HEK293T (cell line): ENCODE measurements around the gene TMPRSS7.

ENCODE experiments used
- CTCF ChIA-PET: fragments of 350-600 bp; formaldehyde crosslinking; extraction: SDS; loops from one replicate; lab custom pipeline; 2021; ENCODE audit warnings: antibody characterized with exemption, inconsistent platforms; lab: Yijun Ruan, JAX
- POLR2A ChIA-PET: fragments of 350-600 bp; formaldehyde crosslinking; extraction: SDS; loops from one replicate; lab custom pipeline; 2020; ENCODE audit warnings: antibody characterized with exemption, inconsistent platforms; lab: Yijun Ruan, JAX
- DNase-seq: peaks from one replicate; pipeline ENCODE4 v3.0.0; 2012; ENCODE audit warnings: mixed read lengths; ENCODE audit errors: extremely low spot score
- ARNT ChIP-seq: fragments of 450-650 bp; IDR thresholded peaks from 2 replicates; pipeline ENCODE4 v1.6.1; 2017; ENCODE audit warnings: mild to moderate bottlenecking
- BHLHE40 ChIP-seq: fragments of 450-650 bp; IDR thresholded peaks from 2 replicates; pipeline ENCODE4 v1.6.1; 2016; ENCODE audit warnings: mild to moderate bottlenecking, moderate library complexity, borderline replicate concordance
- CTBP1 ChIP-seq: fragments of 450-650 bp; IDR thresholded peaks from 2 replicates; pipeline ENCODE4 v1.6.1; 2016; ENCODE audit warnings: borderline replicate concordance
- ELF4 ChIP-seq: fragments of 450-650 bp; IDR thresholded peaks from 2 replicates; pipeline ENCODE4 v1.6.1; 2017; ENCODE audit warnings: antibody characterized with exemption
- FOXA1 ChIP-seq: fragments of 450-650 bp; IDR thresholded peaks from 2 replicates; pipeline ENCODE4 v1.6.1; 2016; ENCODE audit warnings: mild to moderate bottlenecking
- FOXK2 ChIP-seq: fragments of 450-650 bp; IDR thresholded peaks from 2 replicates; pipeline ENCODE4 v1.6.1; 2016; ENCODE audit warnings: mild to moderate bottlenecking
- FOXM1 ChIP-seq: fragments of 450-650 bp; IDR thresholded peaks from 2 replicates; pipeline ENCODE4 v1.6.1; 2017; ENCODE audit warnings: mild to moderate bottlenecking, borderline replicate concordance
- HDGF ChIP-seq: fragments of 450-650 bp; IDR thresholded peaks from 2 replicates; pipeline ENCODE4 v1.6.1; 2017; ENCODE audit warnings: antibody characterized with exemption, borderline replicate concordance
- L3MBTL2 ChIP-seq: fragments of 450-650 bp; conservative IDR thresholded peaks from 2 replicates; pipeline ENCODE4 v1.6.1; 2016; ENCODE audit warnings: mild to moderate bottlenecking
- LEF1 ChIP-seq: fragments of 450-650 bp; IDR thresholded peaks from 2 replicates; pipeline ENCODE4 v1.6.1; 2017; ENCODE audit warnings: mild to moderate bottlenecking, borderline replicate concordance
- NFRKB ChIP-seq: fragments of 450-650 bp; IDR thresholded peaks from 2 replicates; pipeline ENCODE4 v1.6.1; 2016; ENCODE audit warnings: mild to moderate bottlenecking, moderate library complexity
- PKNOX1 ChIP-seq: fragments of 450-650 bp; IDR thresholded peaks from 2 replicates; pipeline ENCODE4 v1.6.1; 2016
- SP1 ChIP-seq: fragments of 450-650 bp; IDR thresholded peaks from 2 replicates; pipeline ENCODE4 v1.6.1; 2017
- SUZ12 ChIP-seq: fragments of 450-650 bp; IDR thresholded peaks from 2 replicates; pipeline ENCODE4 v1.6.1; 2016; ENCODE audit warnings: mild to moderate bottlenecking
- TARDBP ChIP-seq: fragments of 450-650 bp; IDR thresholded peaks from 2 replicates; pipeline ENCODE4 v1.6.1; 2016
- ZNF384 ChIP-seq: fragments of 450-650 bp; IDR thresholded peaks from 2 replicates; pipeline ENCODE4 v1.6.1; 2016

The TMPRSS7 gene

GRCh38 chr3:112010636-112011035 lies 23.9 kb upstream of the TMPRSS7 start:
- POLR2A ChIA-PET = interaction anchor here (1.3 kb wide), 1 partner anchor 32 kb away, joined by 5 read pairs; the partner anchor contains the start of gene ABHD10

GRCh38 chr3:112011376-112011940 lies 23.1 kb upstream of the TMPRSS7 start:
- no peak for DNase-seq
- ChIA-PET CTCF (interaction anchor here (0.7 kb wide), 1 partner anchor 34 kb away, joined by 3 read pairs; no protein-coding TSS in a partner anchor), POLR2A (interaction anchor here (1.3 kb wide), 1 partner anchor 33 kb away, joined by 5 read pairs; the partner anchor contains the start of gene ABHD10)
- no peak for TF ChIP-seq SP1
- no peak for TF ChIP-seq HDGF

More at GRCh38 chr3:112010636-112011035, 23.9 kb upstream of the TMPRSS7 start:
- no peak for DNase-seq
- CTCF ChIA-PET = no interaction called here
- TF ChIP-seq ZNF384 (no peak), BHLHE40 (no peak), L3MBTL2 (no peak), SP1 (no peak), ARNT (no peak), HDGF (no peak), TARDBP (no peak), SUZ12 (no peak), CTBP1 (no peak), FOXM1 (no peak), PKNOX1 (no peak), FOXK2 (no peak), NFRKB (no peak), FOXA1 (no peak), LEF1 (no peak), ELF4 (no peak)

GRCh38 chr3:112012205-112012992 lies 22.1 kb upstream of the TMPRSS7 start:
- DNase-seq = no peak
- no peak for TF ChIP-seq FOXA1
- no peak for TF ChIP-seq NFRKB
- no peak for TF ChIP-seq TARDBP
- TF ChIP-seq LEF1 = no peak
- TF ChIP-seq ZNF384 = no peak
- no peak for TF ChIP-seq SUZ12
- TF ChIP-seq SP1 = no peak
- TF ChIP-seq CTBP1 = no peak
- TF ChIP-seq FOXK2 = no peak
- no peak for TF ChIP-seq BHLHE40
- TF ChIP-seq ELF4 = no peak
- TF ChIP-seq L3MBTL2 = no peak
- no peak for TF ChIP-seq PKNOX1
- ChIA-PET POLR2A (interaction anchor here (2.3 kb wide), 1 partner anchor 33 kb away, joined by 18 read pairs; the partner anchor contains the start of gene ABHD10), CTCF (interaction anchor here (0.6 to 3.4 kb wide), 10 partner anchors 11 to 295 kb away, joined by 3 to 18 read pairs (median 6); partner anchors contain the start of gene ABHD10)

- TF ChIP-seq L3MBTL2 (no peak), TARDBP (no peak), SP1 (no peak), LEF1 (no peak), FOXA1 (no peak), SUZ12 (no peak), NFRKB (no peak), HDGF (no peak), FOXK2 (no peak), PKNOX1 (no peak), FOXM1 (no peak), CTBP1 (no peak), ELF4 (no peak), ARNT (no peak)
- peak; percentile 48 for DNase-seq
Measured at GRCh38 chr3:112013058-112013783, 21.3 kb upstream of the TMPRSS7 start.

GRCh38 chr3:112013784-112014143 lies 20.8 kb upstream of the TMPRSS7 start:
- TF ChIP-seq SP1 (no peak), ARNT (no peak), FOXK2 (no peak), L3MBTL2 (no peak), CTBP1 (no peak), FOXA1 (no peak), SUZ12 (no peak), TARDBP (no peak), FOXM1 (no peak), HDGF (no peak)
- DNase-seq = no peak
- ChIA-PET CTCF (interaction anchor here (0.5 to 3.4 kb wide), 19 partner anchors 11 to 362 kb away, joined by 3 to 18 read pairs (median 4); partner anchors contain the start of gene ABHD10), POLR2A (interaction anchor here (0.6 to 2.3 kb wide), 2 partner anchors 22 to 34 kb away, joined by 3 to 18 read pairs; partner anchors contain the start of gene ABHD10)

More at GRCh38 chr3:112013058-112013783, 21.3 kb upstream of the TMPRSS7 start:
- ChIA-PET POLR2A (interaction anchor here (0.6 to 2.3 kb wide), 2 partner anchors 21 to 34 kb away, joined by 3 to 18 read pairs; partner anchors contain the start of gene ABHD10), CTCF (interaction anchor here (0.5 to 3.4 kb wide), 21 partner anchors 11 to 361 kb away, joined by 3 to 18 read pairs (median 4); partner anchors contain the start of gene ABHD10)
